HEK293 (cell line): Measurements from ENCODE around the gene KIF27.

Experiments
- CTCF ChIA-PET: fragments of 350-600 bp; formaldehyde crosslinking; extraction: SDS; loops from one replicate; lab custom pipeline; 2021; ENCODE audit warnings: antibody characterized with exemption; lab: Yijun Ruan, JAX
- POLR2A ChIA-PET: fragments of 300-600 bp; formaldehyde crosslinking; extraction: SDS; loops from one replicate; lab custom pipeline; 2020; ENCODE audit warnings: antibody characterized with exemption, inconsistent platforms; lab: Yijun Ruan, JAX
- H3K27ac ChIP-seq: fragments of 200-500 bp; sonication (Bioruptor generic); 2 replicates; pipeline ENCODE4 v1.5.1; 2014; ENCODE audit warnings: low read depth, low read length, control low read depth, inconsistent platforms; ENCODE audit errors: extremely low read depth
- H3K36me3 ChIP-seq, 2 experiments: fragments of 200-500 bp in 1 of 2; sonication (Bioruptor generic) in 1 of 2; 1 replicate in 1 of 2; 2 replicates in 1 of 2; pipeline ENCODE4 v1.5.1; 2014 to 2017; ENCODE audit warnings: inconsistent platforms in 2 of 2, low read length in 2 of 2; ENCODE audit not compliant: control insufficient read depth in 2 of 2, insufficient read depth in 1 of 2
- H3K4me1 ChIP-seq: fragments of 200-500 bp; sonication (Bioruptor generic); 2 replicates; pipeline ENCODE4 v1.5.1; 2014; ENCODE audit warnings: mild to moderate bottlenecking, low read length, inconsistent platforms; ENCODE audit not compliant: control insufficient read depth, insufficient read depth
- H3K4me3 ChIP-seq: 2 replicates; pipeline ENCODE4 v1.5.1; 2011; ENCODE audit warnings: low read depth, mild to moderate bottlenecking, control low read depth, low read length, moderate library complexity
- H3K9me3 ChIP-seq: fragments of 200-500 bp; sonication (Bioruptor generic); 2 replicates; pipeline ENCODE4 v1.5.1; 2014; ENCODE audit warnings: low read depth, low read length, inconsistent platforms; ENCODE audit not compliant: control insufficient read depth, insufficient read depth
- GLI4 ChIP-seq: fragments of 450-650 bp; formaldehyde crosslinking; IDR thresholded peaks from 2 replicates; pipeline ENCODE4 v1.5.1; 2016; ENCODE audit warnings: missing biosample characterization, missing genetic modification characterization
- MYNN ChIP-seq: fragments of 450-650 bp; formaldehyde crosslinking; IDR thresholded peaks from 2 replicates; pipeline ENCODE4 v1.5.1; 2016; ENCODE audit warnings: missing biosample characterization, missing genetic modification characterization, borderline replicate concordance
- OSR2 ChIP-seq: fragments of 450-650 bp; formaldehyde crosslinking; IDR thresholded peaks from 2 replicates; pipeline ENCODE4 v1.5.1; 2016; ENCODE audit warnings: missing biosample characterization, missing genetic modification characterization
- SALL2 ChIP-seq: fragments of 450-650 bp; formaldehyde crosslinking; IDR thresholded peaks from 2 replicates; pipeline ENCODE4 v1.5.0; 2017; ENCODE audit warnings: missing biosample characterization, mild to moderate bottlenecking, missing genetic modification characterization, borderline replicate concordance
- SETDB1 ChIP-seq: IDR thresholded peaks from one replicate; pipeline ENCODE4 v1.6.1; 2017; ENCODE audit warnings: mild to moderate bottlenecking, low read length, moderate library complexity, mixed read lengths; ENCODE audit not compliant: insufficient read length
- SP2 ChIP-seq: fragments of 450-650 bp; formaldehyde crosslinking; IDR thresholded peaks from 2 replicates; pipeline ENCODE4 v1.5.1; 2016; ENCODE audit warnings: missing biosample characterization, missing genetic modification characterization
- SP7 ChIP-seq: fragments of 450-650 bp; formaldehyde crosslinking; IDR thresholded peaks from 2 replicates; pipeline ENCODE4 v1.5.1; 2016; ENCODE audit warnings: missing biosample characterization, missing genetic modification characterization
- ZFP37 ChIP-seq: fragments of 450-650 bp; formaldehyde crosslinking; IDR thresholded peaks from 2 replicates; pipeline ENCODE4 v1.5.1; 2016; ENCODE audit warnings: missing biosample characterization, missing genetic modification characterization
- ZNF214 ChIP-seq: fragments of 450-650 bp; formaldehyde crosslinking; IDR thresholded peaks from 2 replicates; pipeline ENCODE4 v1.5.1; 2017; ENCODE audit warnings: missing biosample characterization, mild to moderate bottlenecking, missing genetic modification characterization, borderline replicate concordance
- ZNF24 ChIP-seq: fragments of 450-650 bp; formaldehyde crosslinking; IDR thresholded peaks from 2 replicates; pipeline ENCODE4 v1.5.1; 2016; ENCODE audit warnings: missing biosample characterization, missing genetic modification characterization
- ZNF248 ChIP-seq: fragments of 450-650 bp; formaldehyde crosslinking; IDR thresholded peaks from 2 replicates; pipeline ENCODE4 v1.5.1; 2017; ENCODE audit warnings: missing biosample characterization, missing genetic modification characterization
- ZNF394 ChIP-seq: fragments of 450-650 bp; formaldehyde crosslinking; IDR thresholded peaks from 2 replicates; pipeline ENCODE4 v1.5.1; 2016; ENCODE audit warnings: missing biosample characterization, missing genetic modification characterization, mild to moderate bottlenecking, moderate library complexity, borderline replicate concordance
- ZNF416 ChIP-seq: fragments of 450-650 bp; formaldehyde crosslinking; IDR thresholded peaks from 2 replicates; pipeline ENCODE4 v1.5.1; 2016; ENCODE audit warnings: missing biosample characterization, missing genetic modification characterization
- ZNF521 ChIP-seq: fragments of 450-650 bp; formaldehyde crosslinking; IDR thresholded peaks from 2 replicates; pipeline ENCODE4 v1.5.1; 2017; ENCODE audit warnings: missing biosample characterization, mild to moderate bottlenecking, missing genetic modification characterization
- ZNF555 ChIP-seq: fragments of 450-650 bp; formaldehyde crosslinking; conservative IDR thresholded peaks from 2 replicates; pipeline ENCODE4 v1.5.1; 2017; ENCODE audit warnings: missing biosample characterization, mild to moderate bottlenecking, missing genetic modification characterization, inconsistent platforms
- ZNF560 ChIP-seq: fragments of 450-650 bp; formaldehyde crosslinking; IDR thresholded peaks from 2 replicates; pipeline ENCODE4 v1.5.1; 2017; ENCODE audit warnings: missing biosample characterization, missing genetic modification characterization, borderline replicate concordance
- ZNF654 ChIP-seq: fragments of 450-650 bp; formaldehyde crosslinking; IDR thresholded peaks from 2 replicates; pipeline ENCODE4 v1.5.1; 2016; ENCODE audit warnings: low read depth, missing biosample characterization, missing genetic modification characterization
- ZNF670 ChIP-seq: fragments of 450-650 bp; formaldehyde crosslinking; IDR thresholded peaks from 2 replicates; pipeline ENCODE4 v1.5.1; 2016; ENCODE audit warnings: missing biosample characterization, missing genetic modification characterization, low read depth
- ZNF677 ChIP-seq: fragments of 450-650 bp; IDR thresholded peaks from 2 replicates; pipeline ENCODE4 v1.5.0; 2018; ENCODE audit warnings: missing biosample characterization, mild to moderate bottlenecking, missing genetic modification characterization, moderate library complexity
- TF ChIP-seq, protein P1 (sequence below): fragments of 450-650 bp; formaldehyde crosslinking; IDR thresholded peaks from 2 replicates; pipeline ENCODE4 v1.5.1; 2016; ENCODE audit warnings: missing biosample characterization, missing genetic modification characterization
- TF ChIP-seq, protein P2 (sequence below): fragments of 450-650 bp; formaldehyde crosslinking; IDR thresholded peaks from 2 replicates; pipeline ENCODE4 v1.5.1; 2016; ENCODE audit warnings: missing biosample characterization, missing genetic modification characterization
- TF ChIP-seq, protein P3 (sequence below): fragments of 450-650 bp; formaldehyde crosslinking; IDR thresholded peaks from 2 replicates; pipeline ENCODE4 v1.5.1; 2016; ENCODE audit warnings: missing biosample characterization, missing genetic modification characterization

The KIF27 gene

DNA sequence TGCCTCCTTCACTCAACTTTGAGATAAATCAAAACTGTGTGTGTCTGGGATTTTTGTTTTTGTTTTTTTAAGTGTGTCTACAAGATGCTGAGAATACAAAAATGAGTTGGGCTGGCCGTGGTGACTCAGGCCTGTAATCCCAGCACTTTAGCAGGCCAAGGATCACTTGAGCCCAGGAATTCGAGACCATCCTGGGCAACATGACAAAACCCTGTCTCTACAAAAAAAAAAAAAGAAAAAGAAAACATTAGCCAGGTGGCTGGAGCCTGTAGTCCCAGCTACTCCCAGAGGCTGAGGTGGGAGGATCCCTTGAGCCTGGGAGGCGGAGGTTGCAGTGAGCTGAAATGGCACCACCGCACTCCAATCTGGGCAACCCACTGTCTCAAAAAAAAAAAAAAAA, 37.8 kb upstream of the KIF27 start (continued):
- TF ChIP-seq SETDB1, result no peak
- TF ChIP-seq, protein P1, sequence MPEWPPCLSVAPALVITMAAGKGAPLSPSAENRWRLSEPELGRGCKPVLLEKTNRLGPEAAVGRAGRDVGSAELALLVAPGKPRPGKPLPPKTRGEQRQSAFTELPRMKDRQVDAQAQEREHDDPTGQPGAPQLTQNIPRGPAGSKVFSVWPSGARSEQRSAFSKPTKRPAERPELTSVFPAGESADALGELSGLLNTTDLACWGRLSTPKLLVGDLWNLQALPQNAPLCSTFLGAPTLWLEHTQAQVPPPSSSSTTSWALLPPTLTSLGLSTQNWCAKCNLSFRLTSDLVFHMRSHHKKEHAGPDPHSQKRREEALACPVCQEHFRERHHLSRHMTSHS (tag by site-specific recombination), result no peak
- no peak for TF ChIP-seq ZNF416
- no peak for TF ChIP-seq ZNF677 (tag by site-specific recombination)
- no peak for TF ChIP-seq ZNF214 (tag by site-specific recombination)
- peak; percentile 71; the same call in 1 of the 2 replicates for TF ChIP-seq ZNF394 (tag by site-specific recombination)
- no peak for TF ChIP-seq SALL2
- TF ChIP-seq, protein P2, sequence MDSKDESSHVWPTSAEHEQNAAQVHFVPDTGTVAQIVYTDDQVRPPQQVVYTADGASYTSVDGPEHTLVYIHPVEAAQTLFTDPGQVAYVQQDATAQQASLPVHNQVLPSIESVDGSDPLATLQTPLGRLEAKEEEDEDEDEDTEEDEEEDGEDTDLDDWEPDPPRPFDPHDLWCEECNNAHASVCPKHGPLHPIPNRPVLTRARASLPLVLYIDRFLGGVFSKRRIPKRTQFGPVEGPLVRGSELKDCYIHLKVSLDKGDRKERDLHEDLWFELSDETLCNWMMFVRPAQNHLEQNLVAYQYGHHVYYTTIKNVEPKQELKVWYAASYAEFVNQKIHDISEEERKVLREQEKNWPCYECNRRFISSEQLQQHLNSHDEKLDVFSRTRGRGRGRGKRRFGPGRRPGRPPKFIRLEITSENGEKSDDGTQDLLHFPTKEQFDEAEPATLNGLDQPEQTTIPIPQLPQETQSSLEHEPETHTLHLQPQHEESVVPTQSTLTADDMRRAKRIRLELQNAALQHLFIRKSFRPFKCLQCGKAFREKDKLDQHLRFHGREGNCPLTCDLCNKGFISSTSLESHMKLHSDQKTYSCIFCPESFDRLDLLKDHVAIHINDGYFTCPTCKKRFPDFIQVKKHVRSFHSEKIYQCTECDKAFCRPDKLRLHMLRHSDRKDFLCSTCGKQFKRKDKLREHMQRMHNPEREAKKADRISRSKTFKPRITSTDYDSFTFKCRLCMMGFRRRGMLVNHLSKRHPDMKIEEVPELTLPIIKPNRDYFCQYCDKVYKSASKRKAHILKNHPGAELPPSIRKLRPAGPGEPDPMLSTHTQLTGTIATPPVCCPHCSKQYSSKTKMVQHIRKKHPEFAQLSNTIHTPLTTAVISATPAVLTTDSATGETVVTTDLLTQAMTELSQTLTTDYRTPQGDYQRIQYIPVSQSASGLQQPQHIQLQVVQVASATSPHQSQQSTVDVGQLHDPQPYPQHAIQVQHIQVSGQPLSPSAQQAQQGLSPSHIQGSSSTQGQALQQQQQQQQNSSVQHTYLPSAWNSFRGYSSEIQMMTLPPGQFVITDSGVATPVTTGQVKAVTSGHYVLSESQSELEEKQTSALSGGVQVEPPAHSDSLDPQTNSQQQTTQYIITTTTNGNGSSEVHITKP (tag by site-specific recombination), result 0 out of 2 replicates have a peak, but pooled peaks have one; percentile 37
- TF ChIP-seq ZNF654, result no peak

DNA sequence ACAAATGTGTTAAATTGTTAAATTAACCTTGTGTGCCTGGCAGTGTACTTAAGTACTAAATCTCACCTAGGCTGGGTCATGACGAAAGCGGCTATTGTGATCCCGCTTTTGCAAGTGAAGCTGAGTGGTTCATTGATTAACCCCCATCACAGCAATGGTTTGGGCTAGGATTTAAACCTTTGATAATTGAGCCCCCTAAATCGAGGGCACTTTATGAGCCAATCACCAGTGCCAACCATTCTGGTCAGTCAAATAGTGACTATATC, 35.9 kb upstream of the KIF27 start:
- H3K9me3 ChIP-seq, result no peaks in the 10 kb centered on the region
- H3K4me3 ChIP-seq, result peak overlapping the region; percentile 78; the same call in 1 of the 2 replicates
- CTCF ChIA-PET, result no interaction called here
- H3K36me3 ChIP-seq, result peaks cover 11 to 19% of the 10 kb centered on the region in 2 experiments; a peak in 2 of 3 replicates
- H3K4me1 ChIP-seq, result no peaks in the 10 kb centered on the region
- no peak for TF ChIP-seq ZNF670 (tag by site-specific recombination)
- TF ChIP-seq, protein P2 (tag by site-specific recombination), result peak; percentile 6
- no peak overlapping the region for H3K27ac ChIP-seq
- POLR2A ChIA-PET, result interaction anchor here (2.8 kb wide), 1 partner anchor 23 kb away, joined by 26 read pairs; the partner anchor contains the start of genes HNRNPK and RMI1

DNA sequence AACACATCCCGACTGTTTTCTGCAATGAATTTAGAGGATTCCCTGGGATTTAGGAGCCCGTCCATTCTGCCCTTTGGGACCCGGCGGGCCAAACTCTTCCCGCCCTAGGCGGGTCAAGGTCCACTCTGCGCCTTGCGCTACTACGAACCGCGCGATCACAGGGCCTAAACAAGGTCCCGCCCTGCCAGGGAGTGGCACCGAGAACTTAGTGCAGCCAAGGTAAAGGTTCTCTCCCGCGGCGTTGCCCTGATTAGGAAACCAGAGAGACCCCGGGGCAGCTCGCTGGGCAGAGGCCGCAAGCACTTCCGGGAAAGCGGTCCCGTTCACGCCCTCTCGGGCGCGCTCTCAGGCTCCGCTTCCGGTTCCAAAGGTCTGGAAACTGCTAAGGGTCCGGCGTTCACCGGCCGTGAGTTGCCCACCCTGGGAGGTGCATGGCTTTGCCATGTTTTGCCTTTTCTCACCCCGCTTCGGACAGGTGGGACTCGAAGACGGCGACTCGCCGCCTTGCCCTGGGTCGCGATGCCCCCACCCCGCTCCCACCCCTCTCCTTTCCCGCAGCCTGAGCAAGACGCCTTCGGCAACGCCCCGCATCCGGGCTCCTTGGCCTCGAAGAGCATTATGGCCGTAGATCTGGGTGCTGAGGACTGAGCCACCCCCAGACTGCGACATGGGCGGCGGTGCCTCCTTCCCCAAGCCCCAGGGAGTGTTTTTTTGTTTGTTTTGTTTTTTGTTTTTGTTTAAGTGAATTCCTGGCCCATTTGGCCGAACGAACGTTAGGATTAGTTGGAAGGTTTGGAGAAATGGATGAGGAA, 35.4 kb upstream of the KIF27 start:
- H3K27ac ChIP-seq, result peak overlapping the region; percentile 86
- H3K4me3 ChIP-seq, result peak overlapping the region; percentile 78
- ChIA-PET POLR2A (interaction anchor here (1.3 to 2.8 kb wide), 2 partner anchors 8 to 23 kb away, joined by 5 to 26 read pairs; partner anchors contain the start of genes HNRNPK and RMI1), CTCF (interaction anchor here (1.0 kb wide), 1 partner anchor 304 kb away, joined by 8 read pairs; no protein-coding TSS in a partner anchor)
- H3K9me3 ChIP-seq, result no peaks in the 10 kb centered on the region
- H3K36me3 ChIP-seq, result peaks cover 14 to 24% of the 10 kb centered on the region in 2 experiments; a peak in 2 of 3 replicates
- H3K4me1 ChIP-seq, result no peaks in the 10 kb centered on the region
- TF ChIP-seq SP2 (peak; percentile 76), ZFP37 (tag by site-specific recombination) (no peak), ZNF24 (no peak), GLI4 (tag by site-specific recombination) (no peak), SP7 (tag by site-specific recombination) (no peak; the same call in 1 of the 2 replicates), ZNF560 (tag by site-specific recombination) (no peak), ZNF248 (tag by site-specific recombination) (no peak), ZNF521 (tag by site-specific recombination) (no peak), OSR2 (tag by site-specific recombination) (no peak), ZNF555 (no peak), MYNN (tag by site-specific recombination) (no peak), ZNF394 (tag by site-specific recombination) (0 out of 2 replicates have a peak, but pooled peaks have one; percentile 14)
- TF ChIP-seq, protein P3, sequence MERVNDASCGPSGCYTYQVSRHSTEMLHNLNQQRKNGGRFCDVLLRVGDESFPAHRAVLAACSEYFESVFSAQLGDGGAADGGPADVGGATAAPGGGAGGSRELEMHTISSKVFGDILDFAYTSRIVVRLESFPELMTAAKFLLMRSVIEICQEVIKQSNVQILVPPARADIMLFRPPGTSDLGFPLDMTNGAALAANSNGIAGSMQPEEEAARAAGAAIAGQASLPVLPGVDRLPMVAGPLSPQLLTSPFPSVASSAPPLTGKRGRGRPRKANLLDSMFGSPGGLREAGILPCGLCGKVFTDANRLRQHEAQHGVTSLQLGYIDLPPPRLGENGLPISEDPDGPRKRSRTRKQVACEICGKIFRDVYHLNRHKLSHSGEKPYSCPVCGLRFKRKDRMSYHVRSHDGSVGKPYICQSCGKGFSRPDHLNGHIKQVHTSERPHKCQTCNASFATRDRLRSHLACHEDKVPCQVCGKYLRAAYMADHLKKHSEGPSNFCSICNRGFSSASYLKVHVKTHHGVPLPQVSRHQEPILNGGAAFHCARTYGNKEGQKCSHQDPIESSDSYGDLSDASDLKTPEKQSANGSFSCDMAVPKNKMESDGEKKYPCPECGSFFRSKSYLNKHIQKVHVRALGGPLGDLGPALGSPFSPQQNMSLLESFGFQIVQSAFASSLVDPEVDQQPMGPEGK (tag by site-specific recombination), result peak; percentile 66
